Neural progenitor cell (in vitro differentiated cells): ENCODE measurements around the gene PROKR2. TPM values are rescaled to one million over a fixed set of nuclear protein-coding genes. Genes with fewer than 3 reads are reported as not detected.

ENCODE experiments used
- DNase-seq: peaks from one replicate; pipeline ENCODE4 v3.0.0-alpha.2; 2016; ENCODE audit warnings: low spot score
- H2AFZ ChIP-seq: fragments of 200-600 bp; sonication (generic); replicated peaks from 2 replicates; pipeline ENCODE4 v1.6.1; 2016; ENCODE audit warnings: antibody characterized with exemption
- H3F3A ChIP-seq: fragments of 200-600 bp; sonication (generic); 2 replicates; pipeline ENCODE4 v1.6.1; 2016; ENCODE audit warnings: antibody characterized with exemption, low read depth
- H3K27ac ChIP-seq: fragments of 200-600 bp; sonication (generic); 2 replicates; pipeline ENCODE4 v1.5.1; 2016; ENCODE audit warnings: mild to moderate bottlenecking
- H3K27me3 ChIP-seq: fragments of 200-600 bp; sonication (generic); 2 replicates; pipeline ENCODE4 v1.6.1; 2016; ENCODE audit warnings: mild to moderate bottlenecking, moderate library complexity
- H3K36me3 ChIP-seq: fragments of 200-600 bp; sonication (generic); 2 replicates; pipeline ENCODE4 v1.5.1; 2016
- H3K4me1 ChIP-seq: fragments of 200-600 bp; sonication (generic); 2 replicates; pipeline ENCODE4 v1.6.1; 2016; ENCODE audit warnings: mixed run types
- H3K4me2 ChIP-seq: fragments of 200-600 bp; sonication (generic); 2 replicates; pipeline ENCODE4 v1.6.1; 2016
- H3K4me3 ChIP-seq: fragments of 200-600 bp; sonication (generic); 2 replicates; pipeline ENCODE4 v1.5.1; 2016
- H3K79me2 ChIP-seq: fragments of 200-600 bp; sonication (generic); 2 replicates; pipeline ENCODE4 v1.6.1; 2016; ENCODE audit warnings: low read depth
- H3K9ac ChIP-seq: fragments of 200-600 bp; sonication (generic); 2 replicates; pipeline ENCODE4 v1.6.1; 2016
- H3K9me3 ChIP-seq: fragments of 200-600 bp; sonication (generic); 2 replicates; pipeline ENCODE4 v1.5.1; 2016; ENCODE audit warnings: low read depth
- H4K20me1 ChIP-seq: fragments of 200-600 bp; sonication (generic); 2 replicates; pipeline ENCODE4 v1.6.1; 2016; ENCODE audit warnings: low read depth
- H3K27ac Mint-ChIP-seq: 3 replicates; pipeline ENCODE4 v1.8.0; 2021; ENCODE audit warnings: mixed read lengths
- H3K27me3 Mint-ChIP-seq: 2 replicates; pipeline ENCODE4 v1.8.0; 2022; ENCODE audit warnings: low read depth, mild to moderate bottlenecking, inconsistent platforms, moderate library complexity, mixed read lengths; ENCODE audit not compliant: insufficient read depth
- H3K36me3 Mint-ChIP-seq: 3 replicates; pipeline ENCODE4 v1.8.0; 2021; ENCODE audit warnings: mixed read lengths
- H3K4me1 Mint-ChIP-seq: 3 replicates; pipeline ENCODE4 v1.8.0; 2021; ENCODE audit warnings: mixed read lengths
- H3K4me3 Mint-ChIP-seq: 3 replicates; pipeline ENCODE4 v1.8.0; 2021; ENCODE audit warnings: mild to moderate bottlenecking, moderate library complexity, mixed read lengths
- H3K9me3 Mint-ChIP-seq: 3 replicates; pipeline ENCODE4 v1.8.0; 2020; ENCODE audit warnings: mixed read lengths
- EZH2 ChIP-seq: fragments of 200-600 bp; sonication (generic); IDR thresholded peaks from 2 replicates; pipeline ENCODE4 v1.6.1; 2017; ENCODE audit warnings: antibody characterized with exemption, mild to moderate bottlenecking, moderate library complexity
- EZH2phosphoT487 ChIP-seq: fragments of 200-600 bp; sonication (generic); IDR thresholded peaks from 2 replicates; pipeline ENCODE4 v1.6.1; 2017; ENCODE audit warnings: antibody characterized with exemption
- total RNA-seq: library from RNA; depleted of rRNA; stranded (reverse); fragments of >200 nt; gene quantifications from 2 replicates; pipeline ENCODE4 v1.2.3, GENCODE V29; 2015; ENCODE audit warnings: low replicate concordance
- TF ChIP-seq, protein P1 (sequence below): fragments of 200-600 bp; sonication (generic); IDR thresholded peaks from 2 replicates; pipeline ENCODE4 v1.5.1; 2017; ENCODE audit warnings: antibody characterized with exemption, mild to moderate bottlenecking

The PROKR2 gene
- total RNA-seq, 1 donor from 2014 or later, result not detected

DNA sequence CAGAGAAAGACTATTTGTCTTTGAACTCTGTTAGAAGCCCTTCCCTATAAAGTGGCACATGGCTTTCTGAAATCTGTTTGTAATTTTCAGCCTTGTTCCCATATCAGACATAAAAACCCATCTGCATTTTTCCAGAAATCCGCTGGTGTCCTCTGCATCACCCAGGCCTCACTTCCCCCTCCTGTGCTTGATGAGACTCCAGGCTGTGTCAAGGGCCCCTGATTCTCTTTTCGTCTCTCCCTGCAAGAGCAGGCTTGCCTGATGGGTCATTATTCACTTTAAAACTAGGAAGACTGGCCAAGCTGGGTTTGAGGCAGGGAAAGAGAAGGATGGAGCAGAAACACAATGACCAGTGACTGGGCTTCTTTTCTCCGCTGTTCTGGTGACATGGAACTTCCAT is 10.6 kb upstream of the PROKR2 start:
- Histone ChIP-seq H3K27ac (no peak overlapping the region), H3K4me2 (no peak overlapping the region), H3K4me1 (no peaks in the 10 kb centered on the region), H4K20me1 (no peaks in the 10 kb centered on the region), H3K79me2 (no peaks in the 10 kb centered on the region), H3K9ac (no peak overlapping the region), H3K27me3 (no peaks in the 10 kb centered on the region), H2AFZ (no peak overlapping the region), H3K36me3 (no peaks in the 10 kb centered on the region), H3K9me3 (no peaks in the 10 kb centered on the region), H3K4me3 (no peak overlapping the region), H3F3A (no peaks in the 10 kb centered on the region)
- H3K4me1 Mint-ChIP-seq, result no peaks in the 10 kb centered on the region
- no peak for DNase-seq
- no peak overlapping the region for H3K4me3 Mint-ChIP-seq
- H3K9me3 Mint-ChIP-seq, result no peaks in the 10 kb centered on the region
- H3K36me3 Mint-ChIP-seq, result no peaks in the 10 kb centered on the region
- TF ChIP-seq EZH2phosphoT487, result no peak
- TF ChIP-seq EZH2, result no peak
- TF ChIP-seq, protein P1, sequence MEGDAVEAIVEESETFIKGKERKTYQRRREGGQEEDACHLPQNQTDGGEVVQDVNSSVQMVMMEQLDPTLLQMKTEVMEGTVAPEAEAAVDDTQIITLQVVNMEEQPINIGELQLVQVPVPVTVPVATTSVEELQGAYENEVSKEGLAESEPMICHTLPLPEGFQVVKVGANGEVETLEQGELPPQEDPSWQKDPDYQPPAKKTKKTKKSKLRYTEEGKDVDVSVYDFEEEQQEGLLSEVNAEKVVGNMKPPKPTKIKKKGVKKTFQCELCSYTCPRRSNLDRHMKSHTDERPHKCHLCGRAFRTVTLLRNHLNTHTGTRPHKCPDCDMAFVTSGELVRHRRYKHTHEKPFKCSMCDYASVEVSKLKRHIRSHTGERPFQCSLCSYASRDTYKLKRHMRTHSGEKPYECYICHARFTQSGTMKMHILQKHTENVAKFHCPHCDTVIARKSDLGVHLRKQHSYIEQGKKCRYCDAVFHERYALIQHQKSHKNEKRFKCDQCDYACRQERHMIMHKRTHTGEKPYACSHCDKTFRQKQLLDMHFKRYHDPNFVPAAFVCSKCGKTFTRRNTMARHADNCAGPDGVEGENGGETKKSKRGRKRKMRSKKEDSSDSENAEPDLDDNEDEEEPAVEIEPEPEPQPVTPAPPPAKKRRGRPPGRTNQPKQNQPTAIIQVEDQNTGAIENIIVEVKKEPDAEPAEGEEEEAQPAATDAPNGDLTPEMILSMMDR, result no peak
- no peak overlapping the region for H3K27ac Mint-ChIP-seq
- H3K27me3 Mint-ChIP-seq, result peaks cover 8% of the 10 kb centered on the region

DNA sequence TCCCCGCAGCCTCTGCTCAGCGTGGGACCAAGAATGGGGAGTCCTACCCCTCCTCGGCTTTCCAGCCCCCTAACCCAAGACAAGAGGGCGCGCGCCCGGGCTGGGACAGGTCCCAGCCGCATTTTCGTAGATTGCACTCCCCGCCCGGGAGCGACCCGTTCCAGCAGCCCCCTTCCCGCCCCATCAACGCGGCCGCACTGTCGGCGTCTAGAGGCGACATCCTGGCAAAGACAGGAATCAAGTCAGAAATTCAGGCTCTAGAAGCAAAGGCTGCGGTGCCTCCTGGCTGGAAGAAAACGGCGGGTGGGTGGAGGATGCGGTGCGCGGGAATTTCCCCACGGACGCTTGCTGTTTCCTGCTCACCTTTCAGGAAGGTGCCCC is 957 bp downstream of the PROKR2 start:
- TF ChIP-seq, protein P1, result no peak
- peak; percentile 84 for TF ChIP-seq EZH2
- peak; percentile 90 for TF ChIP-seq EZH2phosphoT487
- Histone ChIP-seq H3K9me3 (no peaks in the 10 kb centered on the region), H3F3A (no peaks in the 10 kb centered on the region), H3K4me3 (peak overlapping the region; percentile 64), H3K4me1 (peaks cover 10% of the 10 kb centered on the region), H3K79me2 (no peaks in the 10 kb centered on the region), H3K27ac (no peak overlapping the region), H3K4me2 (peak overlapping the region; percentile 90), H4K20me1 (no peaks in the 10 kb centered on the region), H3K9ac (no peak overlapping the region), H2AFZ (peak overlapping the region; percentile 98), H3K36me3 (no peaks in the 10 kb centered on the region), H3K27me3 (peaks cover 72% of the 10 kb centered on the region)
- no peak overlapping the region for H3K27ac Mint-ChIP-seq
- H3K4me1 Mint-ChIP-seq, result peaks cover 2% of the 10 kb centered on the region
- peak overlapping the region; percentile 77 for H3K4me3 Mint-ChIP-seq
- peaks cover 14% of the 10 kb centered on the region for H3K9me3 Mint-ChIP-seq
- peaks cover 3% of the 10 kb centered on the region for H3K36me3 Mint-ChIP-seq
- peak; percentile 27 for DNase-seq
- peaks cover 60% of the 10 kb centered on the region for H3K27me3 Mint-ChIP-seq

DNA sequence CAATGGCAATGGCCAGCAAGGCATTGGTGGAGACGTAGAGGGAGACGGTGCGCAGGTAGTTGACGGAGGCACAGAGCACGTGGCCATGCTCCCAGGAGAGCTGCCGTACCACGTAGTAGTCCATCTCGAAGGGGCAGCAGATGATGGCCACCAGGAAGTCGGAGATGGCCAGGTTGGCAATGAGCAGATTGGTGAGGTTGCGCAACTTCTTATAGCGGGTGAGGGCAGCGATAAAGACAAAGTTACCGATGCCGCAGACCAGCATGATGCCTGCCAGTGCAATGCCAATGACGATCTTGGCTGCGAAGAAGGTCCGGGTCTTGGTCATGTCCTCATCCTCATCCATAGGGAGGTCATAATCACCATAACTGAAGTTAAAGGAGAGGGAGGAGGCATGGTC is 2.8 kb downstream of the PROKR2 start:
- Histone ChIP-seq H3K9me3 (no peaks in the 10 kb centered on the region), H3K4me2 (no peak overlapping the region), H3K27ac (no peak overlapping the region), H3F3A (no peaks in the 10 kb centered on the region), H4K20me1 (no peaks in the 10 kb centered on the region), H3K9ac (no peak overlapping the region), H3K4me3 (no peak overlapping the region), H3K27me3 (peaks cover 62% of the 10 kb centered on the region), H2AFZ (no peak overlapping the region), H3K79me2 (no peaks in the 10 kb centered on the region), H3K4me1 (peaks cover 10% of the 10 kb centered on the region), H3K36me3 (no peaks in the 10 kb centered on the region)
- Mint-ChIP-seq H3K4me3 (peak overlapping the region; percentile 46), H3K27me3 (peaks cover 56% of the 10 kb centered on the region), H3K36me3 (peaks cover 3% of the 10 kb centered on the region), H3K27ac (no peak overlapping the region), H3K4me1 (peaks cover 2% of the 10 kb centered on the region), H3K9me3 (peaks cover 27% of the 10 kb centered on the region)
- no peak for DNase-seq
- TF ChIP-seq EZH2 (no peak), EZH2phosphoT487 (no peak)
- TF ChIP-seq, protein P1, result no peak
